ENCODE results near the gene EVX2. TPM values are rescaled to one million over a fixed set of nuclear protein-coding genes. Genes with fewer than 3 reads are reported as not detected.

The EVX2 gene
- total RNA-seq, 1 donor from 2014 or later: not detected

- H3K9ac ChIP-seq (ENCODE audit: low read length): no peak within 1 kb of the TSS
- FAIRE-seq (no peak), DNase-seq (ENCODE audit: low read depth) (no peak)
- no peaks in the 10 kb centered on the region for H3K79me2 ChIP-seq (ENCODE audit: insufficient read depth, low read length)
- H3K9me3 Mint-ChIP-seq (ENCODE audit: unreplicated experiment): peaks cover 22% of the 10 kb centered on the region
- H3K4me3 Mint-ChIP-seq (ENCODE audit: unreplicated experiment): peak within 1 kb of the TSS; percentile 34
- H3K36me3 ChIP-seq (ENCODE audit: insufficient read depth, low read length): no peaks in the 10 kb centered on the region
- no peak within 1 kb of the TSS for H2AFZ ChIP-seq (ENCODE audit: low read depth, low read length)
- H3K27ac ChIP-seq (ENCODE audit: low read depth, low read length): no peak within 1 kb of the TSS
- peak within 1 kb of the TSS; percentile 44 for H3K4me2 ChIP-seq (ENCODE audit: low read length)
- peaks cover 4% of the 10 kb centered on the region for H4K20me1 ChIP-seq (ENCODE audit: insufficient read depth, low read length)
- H3K27ac Mint-ChIP-seq (ENCODE audit: unreplicated experiment): peak within 1 kb of the TSS; percentile 80
- TF ChIP-seq CTCF (IDR thresholded peaks at IDR 0.05; ENCODE audit: insufficient read depth, low read depth, low read length) (no peak), EZH2 (IDR thresholded peaks at IDR 0.05; ENCODE audit: insufficient read depth, low read length) (peak; percentile 84)
- no peak within 1 kb of the TSS for H3K4me3 ChIP-seq (ENCODE audit: insufficient read depth, low read depth, low read length)
- no peaks in the 10 kb centered on the region for H3K4me1 ChIP-seq (ENCODE audit: insufficient read depth, low read length)
- peaks cover 9% of the 10 kb centered on the region for H3K9me3 ChIP-seq (ENCODE audit: insufficient read depth, low read depth, low read length)
- peaks cover 87% of the 10 kb centered on the region for H3K27me3 ChIP-seq (ENCODE audit: insufficient read depth, low read length)
- H3K27me3 Mint-ChIP-seq (ENCODE audit: low read depth, unreplicated experiment): peaks cover 82% of the 10 kb centered on the region
- no peaks in the 10 kb centered on the region for H3K36me3 Mint-ChIP-seq (ENCODE audit: low read depth, unreplicated experiment)
- H3K4me1 Mint-ChIP-seq (ENCODE audit: low read depth, unreplicated experiment): peaks cover 4% of the 10 kb centered on the region
Observed at GRCh38 chr2:176106581-176107539, 23.1 kb upstream of the EVX2 start, which contains the start of gene HOXD11. Gene HOXD11 (plus strand): TSS chr2:176107280. CDS start chr2:176107356, 76 bp downstream.

- Histone ChIP-seq H3K4me1 (ENCODE audit: insufficient read depth, low read length) (no peaks in the 10 kb centered on the region), H3K27ac (ENCODE audit: low read depth, low read length) (no peak overlapping the region), H4K20me1 (ENCODE audit: insufficient read depth, low read length) (peaks cover 4% of the 10 kb centered on the region), H3K9me3 (ENCODE audit: insufficient read depth, low read depth, low read length) (peaks cover 15% of the 10 kb centered on the region), H3K9ac (ENCODE audit: low read length) (no peak overlapping the region), H3K4me2 (ENCODE audit: low read length) (no peak overlapping the region), H3K27me3 (ENCODE audit: insufficient read depth, low read length) (peaks cover 87% of the 10 kb centered on the region), H3K79me2 (ENCODE audit: insufficient read depth, low read length) (no peaks in the 10 kb centered on the region), H3K4me3 (ENCODE audit: insufficient read depth, low read depth, low read length) (no peak overlapping the region), H3K36me3 (ENCODE audit: insufficient read depth, low read length) (no peaks in the 10 kb centered on the region), H2AFZ (ENCODE audit: low read depth, low read length) (no peak overlapping the region)
- FAIRE-seq: no peak
- Mint-ChIP-seq H3K27ac (ENCODE audit: unreplicated experiment) (peak overlapping the region; percentile 80), H3K27me3 (ENCODE audit: low read depth, unreplicated experiment) (peaks cover 83% of the 10 kb centered on the region), H3K9me3 (ENCODE audit: unreplicated experiment) (peaks cover 19% of the 10 kb centered on the region), H3K4me3 (ENCODE audit: unreplicated experiment) (peak overlapping the region; percentile 34), H3K36me3 (ENCODE audit: low read depth, unreplicated experiment) (no peaks in the 10 kb centered on the region), H3K4me1 (ENCODE audit: low read depth, unreplicated experiment) (peaks cover 4% of the 10 kb centered on the region)
- DNase-seq (ENCODE audit: low read depth): no peak
- TF ChIP-seq CTCF (IDR thresholded peaks at IDR 0.05; ENCODE audit: insufficient read depth, low read depth, low read length) (no peak), EZH2 (IDR thresholded peaks at IDR 0.05; ENCODE audit: insufficient read depth, low read length) (no peak)
Observed at GRCh38 chr2:176105730-176106580, 22.2 kb upstream of the EVX2 start.
